Thyroid gland (tissue), 4 donors: ENCODE results near the gene C9orf152.

Experiments
- POLR2A ChIP-seq, 2 donors: fragments of 450-650 bp; IDR thresholded peaks; one replicate each; pipeline ENCODE4 v1.6.1; 2017; ENCODE audit warnings: antibody characterized with exemption in 2 of 2, mild to moderate bottlenecking in 2 of 2, moderate library complexity in 1 of 2
- TF ChIP-seq, protein P1 (sequence below), 6 experiments: fragments of 200-600 bp in 3 of 6; fragments of 450-650 bp in 3 of 6; sonication (generic) in 3 of 6; IDR thresholded peaks; one replicate each; pipeline ENCODE4 v1.5.1; 2016 to 2019; ENCODE audit warnings: antibody characterized with exemption in 6 of 6, mild to moderate bottlenecking in 2 of 6, inconsistent platforms in 1 of 6, moderate library complexity in 1 of 6

DNA sequence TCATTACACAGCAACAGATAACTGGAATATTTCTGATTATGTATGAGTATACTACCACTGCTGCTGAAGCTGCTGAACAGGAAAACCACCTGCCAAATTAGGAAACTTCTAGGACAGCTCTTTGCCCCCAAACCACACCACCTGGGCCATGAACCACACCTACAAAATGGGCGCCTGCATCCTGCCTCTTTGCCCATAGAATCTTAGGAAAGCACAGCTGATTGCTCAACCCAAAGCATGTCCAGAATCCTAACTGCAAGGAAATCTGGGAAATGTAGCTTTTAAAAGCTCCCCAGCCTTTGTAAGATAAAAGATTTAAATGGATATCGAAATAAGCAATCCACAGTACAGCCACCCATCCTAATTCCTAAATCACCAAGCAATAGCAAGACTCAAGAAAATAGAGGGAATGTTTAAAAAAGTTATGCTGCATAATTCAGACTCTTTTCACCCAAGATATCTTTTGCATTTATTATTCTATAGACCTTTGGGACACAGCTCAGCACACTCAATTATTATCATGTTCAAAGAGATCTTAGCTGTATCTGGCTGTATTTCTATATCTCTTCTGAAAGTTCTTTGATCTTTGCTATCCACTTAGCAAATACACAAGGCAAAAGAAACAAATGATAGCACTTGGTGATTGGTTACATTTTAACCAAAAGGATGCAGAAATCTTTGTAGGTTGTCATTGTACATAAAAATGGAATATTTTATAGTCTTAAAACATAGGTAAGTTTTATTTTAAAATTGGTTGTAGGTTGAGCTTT lies 6.8 kb upstream of the C9orf152 start:
- TF ChIP-seq, protein P1, sequence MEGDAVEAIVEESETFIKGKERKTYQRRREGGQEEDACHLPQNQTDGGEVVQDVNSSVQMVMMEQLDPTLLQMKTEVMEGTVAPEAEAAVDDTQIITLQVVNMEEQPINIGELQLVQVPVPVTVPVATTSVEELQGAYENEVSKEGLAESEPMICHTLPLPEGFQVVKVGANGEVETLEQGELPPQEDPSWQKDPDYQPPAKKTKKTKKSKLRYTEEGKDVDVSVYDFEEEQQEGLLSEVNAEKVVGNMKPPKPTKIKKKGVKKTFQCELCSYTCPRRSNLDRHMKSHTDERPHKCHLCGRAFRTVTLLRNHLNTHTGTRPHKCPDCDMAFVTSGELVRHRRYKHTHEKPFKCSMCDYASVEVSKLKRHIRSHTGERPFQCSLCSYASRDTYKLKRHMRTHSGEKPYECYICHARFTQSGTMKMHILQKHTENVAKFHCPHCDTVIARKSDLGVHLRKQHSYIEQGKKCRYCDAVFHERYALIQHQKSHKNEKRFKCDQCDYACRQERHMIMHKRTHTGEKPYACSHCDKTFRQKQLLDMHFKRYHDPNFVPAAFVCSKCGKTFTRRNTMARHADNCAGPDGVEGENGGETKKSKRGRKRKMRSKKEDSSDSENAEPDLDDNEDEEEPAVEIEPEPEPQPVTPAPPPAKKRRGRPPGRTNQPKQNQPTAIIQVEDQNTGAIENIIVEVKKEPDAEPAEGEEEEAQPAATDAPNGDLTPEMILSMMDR (IDR thresholded peaks at IDR 0.05), result no peak
- no peak for TF ChIP-seq POLR2A (IDR thresholded peaks at IDR 0.05)
